ENCODE measurements around the gene DACH2.

Gene DACH2

GRCh38 chrX:86696951-86697350 is 548.7 kb downstream of the DACH2 start:
- H3K9me3 ChIP-seq (ENCODE audit: control insufficient read depth in 1 of 2, low read length in 2 of 2): no peaks in the 10 kb centered on the region
- no peak overlapping the region for H3K9ac ChIP-seq (ENCODE audit: low read depth in 1 of 2, low read length in 2 of 2)
- H3K4me3 ChIP-seq (ENCODE audit: low read depth in 1 of 2, low read length in 2 of 2): no peak overlapping the region
- no peaks in the 10 kb centered on the region for H3K4me1 ChIP-seq (ENCODE audit: control insufficient read depth in 1 of 2, insufficient read depth in 2 of 2, low read length in 2 of 2)
- H3K27ac ChIP-seq (ENCODE audit: low read depth, low read length): no peak overlapping the region
- H3K27me3 ChIP-seq (ENCODE audit: control insufficient read depth in 1 of 2, insufficient read depth in 2 of 2, low read length in 2 of 2): no peaks in the 10 kb centered on the region
- no peaks in the 10 kb centered on the region for H3K36me3 ChIP-seq (ENCODE audit: control insufficient read depth in 1 of 2, insufficient read depth in 2 of 2, low read length in 2 of 2)

GRCh38 chrX:86711531-86712180 is 563.4 kb downstream of the DACH2 start:
- Histone ChIP-seq H3K4me3 (ENCODE audit: low read depth in 1 of 2, low read length in 2 of 2) (no peak overlapping the region), H3K27me3 (ENCODE audit: control insufficient read depth in 1 of 2, insufficient read depth in 2 of 2, low read length in 2 of 2) (no peaks in the 10 kb centered on the region), H3K36me3 (ENCODE audit: control insufficient read depth in 1 of 2, insufficient read depth in 2 of 2, low read length in 2 of 2) (no peaks in the 10 kb centered on the region), H3K9me3 (ENCODE audit: control insufficient read depth in 1 of 2, low read length in 2 of 2) (no peaks in the 10 kb centered on the region), H3K27ac (ENCODE audit: low read depth, low read length) (no peak overlapping the region), H3K9ac (ENCODE audit: low read depth in 1 of 2, low read length in 2 of 2) (no peak overlapping the region), H3K4me1 (ENCODE audit: control insufficient read depth in 1 of 2, insufficient read depth in 2 of 2, low read length in 2 of 2) (no peaks in the 10 kb centered on the region)

- H3K27me3 ChIP-seq (ENCODE audit: control insufficient read depth in 1 of 2, insufficient read depth in 2 of 2, low read length in 2 of 2): no peaks in the 10 kb centered on the region
These were observed 566.2 kb downstream of the DACH2 start for GRCh38 chrX:86714441-86714840.

GRCh38 chrX:86724277-86724676 is 576.0 kb downstream of the DACH2 start:
- Histone ChIP-seq H3K4me1 (ENCODE audit: control insufficient read depth in 1 of 2, insufficient read depth in 2 of 2, low read length in 2 of 2) (no peaks in the 10 kb centered on the region), H3K36me3 (ENCODE audit: control insufficient read depth in 1 of 2, insufficient read depth in 2 of 2, low read length in 2 of 2) (no peaks in the 10 kb centered on the region), H3K27me3 (ENCODE audit: control insufficient read depth in 1 of 2, insufficient read depth in 2 of 2, low read length in 2 of 2) (no peaks in the 10 kb centered on the region), H3K9me3 (ENCODE audit: control insufficient read depth in 1 of 2, low read length in 2 of 2) (no peaks in the 10 kb centered on the region), H3K27ac (ENCODE audit: low read depth, low read length) (no peak overlapping the region), H3K4me3 (ENCODE audit: low read depth in 1 of 2, low read length in 2 of 2) (no peak overlapping the region), H3K9ac (ENCODE audit: low read depth in 1 of 2, low read length in 2 of 2) (no peak overlapping the region)

More at GRCh38 chrX:86714441-86714840, 566.2 kb downstream of the DACH2 start:
- Histone ChIP-seq H3K27ac (ENCODE audit: low read depth, low read length) (no peak overlapping the region), H3K4me3 (ENCODE audit: low read depth in 1 of 2, low read length in 2 of 2) (no peak overlapping the region), H3K9me3 (ENCODE audit: control insufficient read depth in 1 of 2, low read length in 2 of 2) (no peaks in the 10 kb centered on the region), H3K9ac (ENCODE audit: low read depth in 1 of 2, low read length in 2 of 2) (no peak overlapping the region), H3K4me1 (ENCODE audit: control insufficient read depth in 1 of 2, insufficient read depth in 2 of 2, low read length in 2 of 2) (no peaks in the 10 kb centered on the region), H3K36me3 (ENCODE audit: control insufficient read depth in 1 of 2, insufficient read depth in 2 of 2, low read length in 2 of 2) (no peaks in the 10 kb centered on the region)

- H3K27ac ChIP-seq (ENCODE audit: low read depth, low read length): no peak overlapping the region
- no peaks in the 10 kb centered on the region for H3K9me3 ChIP-seq (ENCODE audit: control insufficient read depth in 1 of 2, low read length in 2 of 2)
- H3K4me3 ChIP-seq (ENCODE audit: low read depth in 1 of 2, low read length in 2 of 2): no peak overlapping the region
- no peak overlapping the region for H3K9ac ChIP-seq (ENCODE audit: low read depth in 1 of 2, low read length in 2 of 2)
- no peaks in the 10 kb centered on the region for H3K36me3 ChIP-seq (ENCODE audit: control insufficient read depth in 1 of 2, insufficient read depth in 2 of 2, low read length in 2 of 2)
- no peaks in the 10 kb centered on the region for H3K4me1 ChIP-seq (ENCODE audit: control insufficient read depth in 1 of 2, insufficient read depth in 2 of 2, low read length in 2 of 2)
- H3K27me3 ChIP-seq (ENCODE audit: control insufficient read depth in 1 of 2, insufficient read depth in 2 of 2, low read length in 2 of 2): no peaks in the 10 kb centered on the region
These were observed 598.8 kb downstream of the DACH2 start for GRCh38 chrX:86747091-86747490.

GRCh38 chrX:86805241-86805640 is 657.0 kb downstream of the DACH2 start:
- no peak overlapping the region for H3K9ac ChIP-seq (ENCODE audit: low read depth in 1 of 2, low read length in 2 of 2)
- no peak overlapping the region for H3K27ac ChIP-seq (ENCODE audit: low read depth, low read length)
- no peaks in the 10 kb centered on the region for H3K27me3 ChIP-seq (ENCODE audit: control insufficient read depth in 1 of 2, insufficient read depth in 2 of 2, low read length in 2 of 2)
- no peaks in the 10 kb centered on the region for H3K9me3 ChIP-seq (ENCODE audit: control insufficient read depth in 1 of 2, low read length in 2 of 2)
- H3K4me1 ChIP-seq (ENCODE audit: control insufficient read depth in 1 of 2, insufficient read depth in 2 of 2, low read length in 2 of 2): no peaks in the 10 kb centered on the region
- H3K36me3 ChIP-seq (ENCODE audit: control insufficient read depth in 1 of 2, insufficient read depth in 2 of 2, low read length in 2 of 2): no peaks in the 10 kb centered on the region
- H3K4me3 ChIP-seq (ENCODE audit: low read depth in 1 of 2, low read length in 2 of 2): no peak overlapping the region

GRCh38 chrX:86806786-86807185 is 658.5 kb downstream of the DACH2 start:
- H3K4me1 ChIP-seq (ENCODE audit: control insufficient read depth in 1 of 2, insufficient read depth in 2 of 2, low read length in 2 of 2): no peaks in the 10 kb centered on the region
- no peaks in the 10 kb centered on the region for H3K9me3 ChIP-seq (ENCODE audit: control insufficient read depth in 1 of 2, low read length in 2 of 2)
- H3K4me3 ChIP-seq (ENCODE audit: low read depth in 1 of 2, low read length in 2 of 2): no peak overlapping the region
- no peaks in the 10 kb centered on the region for H3K36me3 ChIP-seq (ENCODE audit: control insufficient read depth in 1 of 2, insufficient read depth in 2 of 2, low read length in 2 of 2)
- H3K27me3 ChIP-seq (ENCODE audit: control insufficient read depth in 1 of 2, insufficient read depth in 2 of 2, low read length in 2 of 2): no peaks in the 10 kb centered on the region
- no peak overlapping the region for H3K9ac ChIP-seq (ENCODE audit: low read depth in 1 of 2, low read length in 2 of 2)
- no peak overlapping the region for H3K27ac ChIP-seq (ENCODE audit: low read depth, low read length)

- H3K9me3 ChIP-seq (ENCODE audit: control insufficient read depth in 1 of 2, low read length in 2 of 2): no peaks in the 10 kb centered on the region
- H3K27me3 ChIP-seq (ENCODE audit: control insufficient read depth in 1 of 2, insufficient read depth in 2 of 2, low read length in 2 of 2): no peaks in the 10 kb centered on the region
- H3K4me1 ChIP-seq (ENCODE audit: control insufficient read depth in 1 of 2, insufficient read depth in 2 of 2, low read length in 2 of 2): no peaks in the 10 kb centered on the region
- no peak overlapping the region for H3K27ac ChIP-seq (ENCODE audit: low read depth, low read length)
- H3K9ac ChIP-seq (ENCODE audit: low read depth in 1 of 2, low read length in 2 of 2): no peak overlapping the region
- H3K4me3 ChIP-seq (ENCODE audit: low read depth in 1 of 2, low read length in 2 of 2): no peak overlapping the region
- H3K36me3 ChIP-seq (ENCODE audit: control insufficient read depth in 1 of 2, insufficient read depth in 2 of 2, low read length in 2 of 2): no peaks in the 10 kb centered on the region
These were observed 661.4 kb downstream of the DACH2 start for GRCh38 chrX:86809651-86810050.

- Histone ChIP-seq H3K27ac (ENCODE audit: low read depth, low read length) (no peak overlapping the region), H3K4me1 (ENCODE audit: control insufficient read depth in 1 of 2, insufficient read depth in 2 of 2, low read length in 2 of 2) (no peaks in the 10 kb centered on the region), H3K9me3 (ENCODE audit: control insufficient read depth in 1 of 2, low read length in 2 of 2) (no peaks in the 10 kb centered on the region), H3K36me3 (ENCODE audit: control insufficient read depth in 1 of 2, insufficient read depth in 2 of 2, low read length in 2 of 2) (no peaks in the 10 kb centered on the region), H3K9ac (ENCODE audit: low read depth in 1 of 2, low read length in 2 of 2) (no peak overlapping the region), H3K27me3 (ENCODE audit: control insufficient read depth in 1 of 2, insufficient read depth in 2 of 2, low read length in 2 of 2) (no peaks in the 10 kb centered on the region), H3K4me3 (ENCODE audit: low read depth in 1 of 2, low read length in 2 of 2) (no peak overlapping the region)
These were observed 681.5 kb downstream of the DACH2 start for GRCh38 chrX:86829786-86830185.

GRCh38 chrX:86830685-86831084 is 682.4 kb downstream of the DACH2 start:
- no peak overlapping the region for H3K4me3 ChIP-seq (ENCODE audit: low read depth in 1 of 2, low read length in 2 of 2)
- no peaks in the 10 kb centered on the region for H3K9me3 ChIP-seq (ENCODE audit: control insufficient read depth in 1 of 2, low read length in 2 of 2)
- no peak overlapping the region for H3K9ac ChIP-seq (ENCODE audit: low read depth in 1 of 2, low read length in 2 of 2)
- no peaks in the 10 kb centered on the region for H3K36me3 ChIP-seq (ENCODE audit: control insufficient read depth in 1 of 2, insufficient read depth in 2 of 2, low read length in 2 of 2)
- H3K27ac ChIP-seq (ENCODE audit: low read depth, low read length): no peak overlapping the region
- no peaks in the 10 kb centered on the region for H3K27me3 ChIP-seq (ENCODE audit: control insufficient read depth in 1 of 2, insufficient read depth in 2 of 2, low read length in 2 of 2)
- H3K4me1 ChIP-seq (ENCODE audit: control insufficient read depth in 1 of 2, insufficient read depth in 2 of 2, low read length in 2 of 2): no peaks in the 10 kb centered on the region

GRCh38 chrX:86845101-86845500 is 696.9 kb downstream of the DACH2 start:
- Histone ChIP-seq H3K36me3 (ENCODE audit: control insufficient read depth in 1 of 2, insufficient read depth in 2 of 2, low read length in 2 of 2) (no peaks in the 10 kb centered on the region), H3K4me3 (ENCODE audit: low read depth in 1 of 2, low read length in 2 of 2) (no peak overlapping the region), H3K27ac (ENCODE audit: low read depth, low read length) (no peak overlapping the region), H3K27me3 (ENCODE audit: control insufficient read depth in 1 of 2, insufficient read depth in 2 of 2, low read length in 2 of 2) (no peaks in the 10 kb centered on the region), H3K9me3 (ENCODE audit: control insufficient read depth in 1 of 2, low read length in 2 of 2) (no peaks in the 10 kb centered on the region), H3K4me1 (ENCODE audit: control insufficient read depth in 1 of 2, insufficient read depth in 2 of 2, low read length in 2 of 2) (no peaks in the 10 kb centered on the region), H3K9ac (ENCODE audit: low read depth in 1 of 2, low read length in 2 of 2) (no peak overlapping the region)

All from duodenal mucosa (tissue), 2 donors.